Esophagus squamous epithelium (tissue), 5 donors: ENCODE data around the gene CTAG1A. TPM values are rescaled to one million over a fixed set of nuclear protein-coding genes. Genes with fewer than 3 reads are reported as not detected.
"Not testable (repeated sequence)": the region's sequence is repeated elsewhere in the genome, so short reads cannot be mapped to it uniquely, and the experiment has no call there.

Source experiments
- DNase-seq: peaks from one replicate; lab custom pipeline; 2025; lab: John Stamatoyannopoulos, UW
- H3K27ac ChIP-seq, 4 donors: fragments of 200-600 bp; sonication (generic); one replicate each; pipeline ENCODE4 v1.5.1; 2016 to 2019; ENCODE audit warnings: mild to moderate bottlenecking in 1 of 4
- H3K27me3 ChIP-seq, 4 donors: fragments of 200-600 bp; sonication (generic); 1 replicate in 3 of 4; 2 replicates in 1 of 4; pipeline versions ENCODE4 v1.5.1 to v1.6.0; 2017 to 2021; ENCODE audit warnings: antibody characterized with exemption in 1 of 4
- H3K36me3 ChIP-seq, 3 donors: fragments of 200-600 bp; sonication (generic); one replicate each; pipeline ENCODE4 v1.5.1; 2016 to 2019
- H3K4me1 ChIP-seq, 3 donors: fragments of 200-600 bp; sonication (generic); one replicate each; pipeline ENCODE4 v1.5.1; 2017 to 2019
- H3K4me3 ChIP-seq, 4 donors: fragments of 200-600 bp; sonication (generic); 1 replicate in 3 of 4; 2 replicates in 1 of 4; pipeline ENCODE4 v1.5.1; 2016 to 2019; ENCODE audit warnings: mild to moderate bottlenecking in 2 of 4, moderate library complexity in 1 of 4
- H3K9me3 ChIP-seq, 3 donors: fragments of 200-600 bp; sonication (generic); one replicate each; pipeline ENCODE4 v1.5.1; 2016 to 2019
- POLR2A ChIP-seq, 4 donors: fragments of 450-650 bp; IDR thresholded peaks; one replicate each; pipeline ENCODE4 v1.6.1; 2017; ENCODE audit warnings: antibody characterized with exemption in 4 of 4, mild to moderate bottlenecking in 4 of 4, moderate library complexity in 3 of 4
- WGBS, 2 donors: methylation state at CpG; one replicate each; pipeline ENCODE4 v1.1.5; 2018; 5-methylcytosine and 5-hydroxymethylcytosine counted together
- intact Hi-C: fragments of 100-400 bp; cut with DNase I; formaldehyde crosslinking; loops from one replicate; pipeline ENCODE4 v1.15.0; 2022
- total RNA-seq, 4 donors: library from RNA; depleted of rRNA; stranded (reverse); fragments of >200 nt; gene quantifications; one replicate each; pipeline ENCODE4 v1.1.0, GENCODE V29; 2016
- TF ChIP-seq, protein P1 (sequence below), 6 experiments: fragments of 450-650 bp in 4 of 6; fragments of 200-600 bp in 2 of 6; sonication (generic) in 2 of 6; IDR thresholded peaks; one replicate each; pipeline ENCODE4 v1.5.1; 2016 to 2019; ENCODE audit warnings: antibody characterized with exemption in 6 of 6, mild to moderate bottlenecking in 4 of 6, moderate library complexity in 4 of 6
- donor health status: DM: yes; HTN: yes; CAD: no.

CTAG1A gene
- total RNA-seq, result not detected

DNA sequence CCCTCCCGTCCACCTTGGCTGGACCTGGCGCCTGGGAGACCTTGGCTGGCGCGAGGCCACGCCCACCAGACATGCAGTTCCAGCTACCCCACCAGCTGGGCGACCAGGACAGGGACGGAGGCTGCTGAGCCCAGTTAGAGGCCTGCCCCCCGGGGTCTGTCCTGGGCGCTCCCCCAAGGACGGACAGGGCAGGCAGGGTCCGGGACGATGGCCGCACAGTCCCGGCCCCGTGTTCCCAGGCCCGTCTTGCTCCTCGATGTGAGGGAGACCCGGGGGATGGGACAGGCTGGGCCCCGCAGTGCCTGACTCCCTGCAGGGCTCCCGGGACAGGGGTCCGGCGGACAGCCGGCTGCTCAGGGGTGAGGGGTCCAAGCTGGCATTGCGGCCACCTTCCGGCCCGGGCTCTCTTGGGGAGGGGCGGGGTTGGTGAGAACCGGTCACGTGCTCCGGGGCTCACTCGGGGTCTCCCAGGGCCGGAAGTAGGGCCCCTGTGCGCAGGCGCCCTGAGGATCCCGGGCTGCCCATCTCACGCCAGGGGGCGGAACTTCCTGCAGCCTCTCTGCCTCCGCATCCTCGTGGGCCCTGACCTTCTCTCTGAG, at the start of gene CTAG1A:
Gene CTAG1A, plus strand, starts transcription at position 549 of the 599 bp plus-strand sequence. CDS start 74 bp downstream, outside the sequence.
- H3K9me3 ChIP-seq, H3K27ac ChIP-seq, DNase-seq, intact Hi-C loops, H3K4me3 ChIP-seq, H3K36me3 ChIP-seq, H3K27me3 ChIP-seq, H3K4me1 ChIP-seq: not testable (repeated sequence)
- no CpG with 5 or more reads among the region's 39 CpGs for WGBS, 2 donors

DNA sequence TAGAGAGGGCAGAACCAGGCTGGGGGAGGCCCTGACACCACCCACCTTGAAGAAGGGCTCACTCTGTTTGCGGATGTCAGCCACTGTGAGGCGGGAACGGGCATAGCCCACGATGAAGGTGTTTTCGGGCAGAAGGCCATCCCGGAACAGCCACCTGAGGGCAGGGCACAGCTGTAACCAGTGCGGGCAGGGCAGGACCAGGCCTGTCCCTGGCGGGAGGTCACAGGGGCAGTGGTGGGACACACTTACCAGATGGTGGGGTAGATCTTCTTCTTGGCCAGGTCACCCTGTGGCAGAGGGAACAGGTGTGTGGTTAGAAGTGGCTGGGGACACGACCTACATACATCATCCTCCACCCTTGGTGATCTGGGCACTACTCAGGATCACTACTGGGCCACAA, 49.0 kb upstream of the CTAG1A start:
- no peak overlapping the region for H3K27ac ChIP-seq
- TF ChIP-seq, protein P1, sequence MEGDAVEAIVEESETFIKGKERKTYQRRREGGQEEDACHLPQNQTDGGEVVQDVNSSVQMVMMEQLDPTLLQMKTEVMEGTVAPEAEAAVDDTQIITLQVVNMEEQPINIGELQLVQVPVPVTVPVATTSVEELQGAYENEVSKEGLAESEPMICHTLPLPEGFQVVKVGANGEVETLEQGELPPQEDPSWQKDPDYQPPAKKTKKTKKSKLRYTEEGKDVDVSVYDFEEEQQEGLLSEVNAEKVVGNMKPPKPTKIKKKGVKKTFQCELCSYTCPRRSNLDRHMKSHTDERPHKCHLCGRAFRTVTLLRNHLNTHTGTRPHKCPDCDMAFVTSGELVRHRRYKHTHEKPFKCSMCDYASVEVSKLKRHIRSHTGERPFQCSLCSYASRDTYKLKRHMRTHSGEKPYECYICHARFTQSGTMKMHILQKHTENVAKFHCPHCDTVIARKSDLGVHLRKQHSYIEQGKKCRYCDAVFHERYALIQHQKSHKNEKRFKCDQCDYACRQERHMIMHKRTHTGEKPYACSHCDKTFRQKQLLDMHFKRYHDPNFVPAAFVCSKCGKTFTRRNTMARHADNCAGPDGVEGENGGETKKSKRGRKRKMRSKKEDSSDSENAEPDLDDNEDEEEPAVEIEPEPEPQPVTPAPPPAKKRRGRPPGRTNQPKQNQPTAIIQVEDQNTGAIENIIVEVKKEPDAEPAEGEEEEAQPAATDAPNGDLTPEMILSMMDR (IDR thresholded peaks at IDR 0.05), result no peak
- no peak for TF ChIP-seq POLR2A (IDR thresholded peaks at IDR 0.05)
- H3K4me3 ChIP-seq, result no peak overlapping the region
- DNase-seq, result no peak
- 82 to 83% methylated on average over 1 to 8 of the region's 9 CpGs for WGBS, 2 donors
- H3K27me3 ChIP-seq, result no peaks in the 10 kb centered on the region
- peaks cover 4 to 18% (median 7%) of the 10 kb centered on the region in 3 donors for H3K4me1 ChIP-seq
- no peaks in the 10 kb centered on the region for H3K9me3 ChIP-seq
- H3K36me3 ChIP-seq, result peaks cover 7 to 49% (median 16%) of the 10 kb centered on the region in 3 donors
- intact Hi-C loops, result no loop called here

DNA sequence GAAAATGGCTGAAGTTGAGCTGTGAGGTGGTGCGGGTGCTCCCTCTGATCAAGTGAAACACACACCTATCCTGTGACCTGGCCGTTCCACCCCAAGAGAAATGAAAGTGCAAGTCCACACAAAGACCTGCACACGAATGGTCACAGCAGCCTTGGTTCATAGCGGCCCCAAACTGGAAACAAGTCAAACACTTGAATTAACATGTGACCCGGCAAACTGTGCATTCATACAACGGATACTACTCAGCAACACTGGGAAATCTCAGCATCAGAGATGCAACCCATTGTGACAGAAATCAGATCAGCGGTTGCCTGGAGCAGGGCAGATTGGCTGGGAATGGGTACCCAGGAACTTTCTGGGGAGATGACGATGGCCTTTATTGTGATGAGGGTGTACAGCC, 45.9 kb upstream of the CTAG1A start:
- Histone ChIP-seq H3K36me3 (peaks cover 0 to 17% (median 11%) of the 10 kb centered on the region in 3 donors), H3K9me3 (no peaks in the 10 kb centered on the region), H3K27ac (no peak overlapping the region), H3K4me1 (peaks cover 21 to 50% (median 21%) of the 10 kb centered on the region in 3 donors), H3K27me3 (no peaks in the 10 kb centered on the region), H3K4me3 (no peak overlapping the region)
- WGBS, 2 donors, result 80 to 100% methylated on average over 3 to 8 of the region's 8 CpGs
- no peak for DNase-seq
- TF ChIP-seq, protein P1 (IDR thresholded peaks at IDR 0.05), result no peak
- TF ChIP-seq POLR2A (IDR thresholded peaks at IDR 0.05), result no peak
- intact Hi-C loops, result no loop called here

DNA sequence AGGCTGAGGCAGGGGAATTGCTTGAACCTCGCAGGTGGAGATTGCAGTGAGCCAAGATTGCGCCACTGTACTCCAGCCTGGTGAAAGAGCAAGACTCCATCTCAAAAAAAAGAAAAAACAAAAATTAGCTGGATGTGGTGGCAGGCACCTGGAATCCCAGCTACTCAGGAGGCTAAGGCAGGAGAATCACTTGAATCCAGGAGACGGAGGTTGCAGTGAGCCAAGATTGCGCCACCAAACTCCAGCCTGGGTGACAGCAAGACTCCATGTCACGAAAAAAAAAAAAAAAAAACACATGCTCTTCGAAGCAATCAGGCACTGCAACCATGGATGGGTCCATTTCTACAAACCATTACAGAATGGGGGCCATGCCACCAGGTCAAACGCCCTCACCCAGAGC, 44.6 kb upstream of the CTAG1A start:
- H3K9me3 ChIP-seq, H3K36me3 ChIP-seq, intact Hi-C loops, DNase-seq, H3K27me3 ChIP-seq, H3K4me3 ChIP-seq: not testable (repeated sequence)
- H3K27ac ChIP-seq, result peak overlapping the region; percentile 15 to 89 (median 87)
- H3K4me1 ChIP-seq, result peaks cover 17 to 53% (median 21%) of the 10 kb centered on the region in 3 donors
- 61 to 73% methylated on average over 5 to 6 of the region's 7 CpGs for WGBS, 2 donors

DNA sequence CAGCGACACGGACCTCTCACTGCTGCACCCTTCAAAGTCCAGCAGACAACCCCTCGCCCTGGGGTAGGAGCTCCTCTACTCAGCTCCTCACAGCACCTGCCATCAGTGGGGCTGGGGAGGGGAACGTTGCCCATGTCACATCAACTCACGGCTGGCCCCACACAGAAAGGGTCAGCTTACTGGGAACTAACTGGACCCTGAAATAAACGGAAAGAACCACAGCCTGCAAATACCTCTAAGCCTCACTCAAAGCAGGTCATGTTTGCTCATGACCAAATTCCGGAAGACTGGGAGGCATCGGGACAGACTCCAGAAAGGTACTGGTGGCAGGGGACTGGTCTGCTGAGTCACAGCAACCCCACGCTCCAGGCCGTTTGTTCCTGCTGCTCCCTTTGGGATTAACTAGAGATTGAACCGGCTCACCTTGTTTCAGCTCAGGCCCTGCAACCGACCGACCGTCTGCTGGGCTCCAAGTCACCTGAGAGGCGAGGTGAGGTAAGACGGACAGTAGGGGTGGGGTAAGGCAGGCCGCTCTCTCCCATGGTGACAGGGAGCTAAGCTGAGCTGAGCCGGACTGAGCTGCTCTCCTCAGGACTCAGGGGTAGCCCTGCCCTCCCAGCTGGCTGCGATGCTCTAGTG, 43.9 kb upstream of the CTAG1A start:
- Histone ChIP-seq H3K27me3 (no peaks in the 10 kb centered on the region), H3K9me3 (no peaks in the 10 kb centered on the region), H3K27ac (peak overlapping the region; percentile 86 to 91 (median 88)), H3K4me1 (peaks cover 21 to 59% (median 25%) of the 10 kb centered on the region in 3 donors), H3K4me3 (no peak overlapping the region), H3K36me3 (peaks cover 0 to 4% (median under 1%) of the 10 kb centered on the region in 3 donors)
- intact Hi-C loops, result no loop called here
- WGBS, 2 donors, result 89% methylated on average over 6 of the region's 19 CpGs; no CpG with 5 or more reads in 1 of the 2 donors
- DNase-seq, result no peak
- TF ChIP-seq, protein P1 (IDR thresholded peaks at IDR 0.05), result no peak
- TF ChIP-seq POLR2A (IDR thresholded peaks at IDR 0.05), result no peak

DNA sequence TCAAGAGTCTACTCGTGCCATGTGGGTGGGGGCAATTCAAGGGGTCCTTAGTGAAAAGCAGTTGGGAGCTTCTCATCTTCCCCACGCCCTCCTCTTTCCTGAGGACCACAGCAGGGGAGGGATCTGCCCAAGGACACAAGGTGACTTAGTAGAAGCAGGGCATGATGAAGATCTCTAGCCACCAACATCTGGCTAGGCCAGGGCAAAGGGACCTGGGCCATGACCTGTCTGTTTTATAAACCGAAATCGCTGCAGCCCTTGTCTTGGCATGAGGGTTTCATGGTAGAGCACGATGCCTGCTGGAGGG, 43.4 kb upstream of the CTAG1A start:
- intact Hi-C loops, result no loop called here
- Histone ChIP-seq H3K9me3 (no peaks in the 10 kb centered on the region), H3K4me1 (peaks cover 21 to 64% (median 27%) of the 10 kb centered on the region in 3 donors), H3K27ac (peak overlapping the region; percentile 86 to 91 (median 88)), H3K36me3 (peaks cover 0 to 4% (median 0%) of the 10 kb centered on the region in 3 donors), H3K4me3 (peak overlapping the region in 1 of 4 donors; percentile 34), H3K27me3 (no peaks in the 10 kb centered on the region)
- TF ChIP-seq POLR2A (IDR thresholded peaks at IDR 0.05), result no peak
- TF ChIP-seq, protein P1 (IDR thresholded peaks at IDR 0.05), result no peak
- 36 to 40% methylated on average over 2 of the region's 5 CpGs for WGBS, 2 donors
- DNase-seq, result no peak
